ENCODE data around the gene ANAPC15.

- no peak for TF ChIP-seq SMC3 (IDR thresholded peaks at IDR 0.05; ENCODE audit: low read depth, low read length)
- TF ChIP-seq CTCF (conservative IDR thresholded peaks at IDR 0.05; ENCODE audit: low read depth, low read length): no peak
- TF ChIP-seq POLR2A (IDR thresholded peaks at IDR 0.05; ENCODE audit: low read depth, low read length): no peak
- TF ChIP-seq MXI1 (IDR thresholded peaks at IDR 0.05; ENCODE audit: borderline replicate concordance, low read depth, low read length): no peak
- no peak for TF ChIP-seq RAD21 (IDR thresholded peaks at IDR 0.05; ENCODE audit: low read length)
Measured at GRCh38 chr11:72102631-72102945, 9.9 kb downstream of the ANAPC15 start.
